Calu3 (cell line): ENCODE measurements around the gene CYP24A1. TPM values are rescaled to one million over a fixed set of nuclear protein-coding genes. Genes with fewer than 3 reads are reported as not detected.
A peak's percentile ranks its signal among the peaks of the same experiment; 100 is the strongest.

Experiments
- BruUV-seq: library from RNA; stranded (reverse); fragments of 400-500 nt; replicated peaks from 2 replicates; lab custom pipeline; 2021; lab: Mats Ljungman, UMichigan
- CTCF ChIA-PET: fragments of 300-600 bp; sonication (Branson Sonifier 250); formaldehyde crosslinking; loops from one replicate; lab custom pipeline; 2022; ENCODE audit warnings: antibody characterized with exemption; lab: Charles Lee
- DNase-seq: peaks from one replicate; pipeline ENCODE4 v3.0.0; 2022
- H3K27ac Mint-ChIP-seq: one replicate; pipeline ENCODE4 v1.8.0; 2022; ENCODE audit warnings: mixed read lengths; ENCODE audit not compliant: unreplicated experiment
- H3K27me3 Mint-ChIP-seq: one replicate; pipeline ENCODE4 v1.8.0; 2022; ENCODE audit warnings: mixed read lengths; ENCODE audit not compliant: unreplicated experiment
- H3K36me3 Mint-ChIP-seq: one replicate; pipeline ENCODE4 v1.8.0; 2022; ENCODE audit warnings: mild to moderate bottlenecking, moderate library complexity, mixed read lengths; ENCODE audit not compliant: insufficient read depth, unreplicated experiment
- H3K4me1 Mint-ChIP-seq: one replicate; pipeline ENCODE4 v1.8.0; 2022; ENCODE audit warnings: mild to moderate bottlenecking, low read depth, mixed read lengths; ENCODE audit not compliant: unreplicated experiment
- H3K4me3 Mint-ChIP-seq: one replicate; pipeline ENCODE4 v1.8.0; 2022; ENCODE audit warnings: mild to moderate bottlenecking, low read depth, moderate library complexity, mixed read lengths; ENCODE audit not compliant: unreplicated experiment
- H3K9me3 Mint-ChIP-seq: one replicate; pipeline ENCODE4 v1.8.0; 2022; ENCODE audit warnings: low read depth, mixed read lengths; ENCODE audit not compliant: unreplicated experiment
- intact Hi-C: fragments of 100-400 bp; cut with micrococcal nuclease; formaldehyde crosslinking; loops from one replicate; pipeline ENCODE4 v1.10.0; 2022; ENCODE audit not compliant: unreplicated experiment
- total RNA-seq: library from RNA; stranded (reverse); gene quantifications from 2 replicates; pipeline ENCODE4 v1.2.3, GENCODE V29; 2022
- TF ChIP-seq, protein P1 (sequence below): fragments of 200-600 bp; IDR thresholded peaks from one replicate; pipeline ENCODE4 v1.8.0; 2022; ENCODE audit warnings: antibody characterized with exemption; ENCODE audit not compliant: unreplicated experiment

Gene CYP24A1
- total RNA-seq, 1 experiment from 2014 or later: 665 TPM

DNA sequence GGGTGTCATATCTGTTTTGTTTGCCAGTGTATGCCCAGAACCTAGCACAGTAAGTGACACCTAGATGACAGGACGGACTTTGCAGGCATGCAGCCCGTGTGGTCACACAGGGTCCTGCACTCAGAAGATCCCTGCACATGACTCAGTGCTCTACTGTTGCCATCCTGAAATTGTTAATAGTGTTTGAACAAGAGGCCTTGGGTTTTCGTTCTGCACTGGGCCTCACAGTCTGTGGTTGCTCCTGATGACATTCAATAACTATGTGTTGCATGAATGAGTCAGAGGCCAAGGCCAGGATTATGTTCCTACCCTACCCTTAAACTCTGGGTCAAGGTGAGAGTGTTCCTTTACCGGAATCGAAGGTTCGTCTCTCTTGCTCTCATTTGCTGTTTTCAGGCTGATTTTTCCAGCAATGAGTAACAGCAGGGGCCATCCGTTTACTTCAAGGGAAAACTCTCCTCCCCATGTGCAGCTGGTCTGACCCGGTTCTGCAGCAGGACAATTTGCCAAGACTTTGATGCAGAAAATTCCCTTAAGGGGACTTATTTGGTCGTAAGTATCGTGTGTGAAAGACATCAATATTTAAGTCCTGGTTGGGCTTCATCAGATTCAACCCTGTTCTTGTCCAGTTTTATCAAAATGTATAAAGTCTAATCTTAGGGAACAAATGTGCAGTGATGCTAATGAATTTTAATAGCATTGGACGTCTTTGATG lies 21.1 kb upstream of the CYP24A1 start:
- CTCF ChIA-PET: interaction anchor here (0.8 to 2.1 kb wide), 5 partner anchors 15 to 94 kb away, joined by 3 to 5 read pairs (median 4); no protein-coding TSS in a partner anchor
- Mint-ChIP-seq H3K4me3 (no peak overlapping the region), H3K36me3 (peaks cover 6% of the 10 kb centered on the region), H3K4me1 (peaks cover 59% of the 10 kb centered on the region), H3K27ac (no peak overlapping the region), H3K27me3 (no peaks in the 10 kb centered on the region), H3K9me3 (no peaks in the 10 kb centered on the region)
- TF ChIP-seq, protein P1, sequence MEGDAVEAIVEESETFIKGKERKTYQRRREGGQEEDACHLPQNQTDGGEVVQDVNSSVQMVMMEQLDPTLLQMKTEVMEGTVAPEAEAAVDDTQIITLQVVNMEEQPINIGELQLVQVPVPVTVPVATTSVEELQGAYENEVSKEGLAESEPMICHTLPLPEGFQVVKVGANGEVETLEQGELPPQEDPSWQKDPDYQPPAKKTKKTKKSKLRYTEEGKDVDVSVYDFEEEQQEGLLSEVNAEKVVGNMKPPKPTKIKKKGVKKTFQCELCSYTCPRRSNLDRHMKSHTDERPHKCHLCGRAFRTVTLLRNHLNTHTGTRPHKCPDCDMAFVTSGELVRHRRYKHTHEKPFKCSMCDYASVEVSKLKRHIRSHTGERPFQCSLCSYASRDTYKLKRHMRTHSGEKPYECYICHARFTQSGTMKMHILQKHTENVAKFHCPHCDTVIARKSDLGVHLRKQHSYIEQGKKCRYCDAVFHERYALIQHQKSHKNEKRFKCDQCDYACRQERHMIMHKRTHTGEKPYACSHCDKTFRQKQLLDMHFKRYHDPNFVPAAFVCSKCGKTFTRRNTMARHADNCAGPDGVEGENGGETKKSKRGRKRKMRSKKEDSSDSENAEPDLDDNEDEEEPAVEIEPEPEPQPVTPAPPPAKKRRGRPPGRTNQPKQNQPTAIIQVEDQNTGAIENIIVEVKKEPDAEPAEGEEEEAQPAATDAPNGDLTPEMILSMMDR: peak; percentile 62
- DNase-seq: peak; percentile 51
- no TSS peak for BruUV-seq
- intact Hi-C loops: no loop called here

DNA sequence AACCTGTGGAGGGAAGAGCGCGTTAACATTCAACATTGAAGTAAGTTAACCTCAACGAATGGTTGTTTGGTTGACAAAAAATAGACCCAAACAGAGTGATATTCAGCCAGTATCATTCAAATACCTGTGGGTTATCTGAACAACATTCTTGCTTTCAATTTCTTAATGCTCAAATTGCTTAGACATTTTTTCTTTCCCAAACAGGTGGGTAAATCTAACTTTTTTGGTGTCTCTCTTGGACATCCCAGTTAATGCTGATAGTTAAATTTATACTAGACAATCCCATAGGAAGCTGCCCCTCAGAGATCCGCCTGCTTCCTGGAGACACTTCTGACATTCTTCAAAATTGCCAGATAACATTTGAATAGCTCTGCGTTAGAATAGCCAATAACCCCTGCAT lies 20.0 kb upstream of the CYP24A1 start:
- H3K9me3 Mint-ChIP-seq: no peaks in the 10 kb centered on the region
- intact Hi-C loops: no loop called here
- peaks cover 6% of the 10 kb centered on the region for H3K36me3 Mint-ChIP-seq
- TF ChIP-seq, protein P1: no peak
- DNase-seq: no peak
- H3K4me1 Mint-ChIP-seq: peaks cover 48% of the 10 kb centered on the region
- H3K4me3 Mint-ChIP-seq: no peak overlapping the region
- H3K27me3 Mint-ChIP-seq: no peaks in the 10 kb centered on the region
- no TSS peak for BruUV-seq
- CTCF ChIA-PET: interaction anchor here (1.6 to 2.1 kb wide), 2 partner anchors 14 to 18 kb away, joined by 3 to 4 read pairs; no protein-coding TSS in a partner anchor
- no peak overlapping the region for H3K27ac Mint-ChIP-seq

DNA sequence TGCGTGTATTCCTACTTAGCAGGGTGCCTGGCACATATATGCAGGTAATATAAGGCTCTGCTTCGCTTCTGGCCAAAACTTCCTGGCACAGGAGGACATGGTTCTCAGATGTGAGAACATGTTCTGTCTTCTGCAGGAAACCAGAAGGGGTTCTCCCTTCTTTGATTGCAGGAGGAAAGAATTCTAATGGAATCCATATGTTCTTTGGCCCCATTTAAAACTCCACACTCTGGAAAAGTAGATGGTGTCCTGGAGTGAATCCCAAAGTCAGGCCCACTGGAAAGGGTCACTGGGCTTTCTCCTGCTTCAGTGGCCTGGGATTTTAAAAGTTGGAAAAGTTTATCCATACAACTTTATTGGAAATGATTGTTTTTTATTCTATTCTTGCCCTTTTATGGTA lies 16.4 kb upstream of the CYP24A1 start:
- H3K4me1 Mint-ChIP-seq: peaks cover 16% of the 10 kb centered on the region
- H3K4me3 Mint-ChIP-seq: no peak overlapping the region
- DNase-seq: no peak
- no peaks in the 10 kb centered on the region for H3K27me3 Mint-ChIP-seq
- H3K9me3 Mint-ChIP-seq: no peaks in the 10 kb centered on the region
- no peak overlapping the region for H3K27ac Mint-ChIP-seq
- H3K36me3 Mint-ChIP-seq: peaks cover 6% of the 10 kb centered on the region
- no TSS peak for BruUV-seq
- TF ChIP-seq, protein P1: no peak
- CTCF ChIA-PET: interaction anchor here (0.7 kb wide), 1 partner anchor 63 kb away, joined by 4 read pairs; no protein-coding TSS in a partner anchor
- intact Hi-C loops: no loop called here

DNA sequence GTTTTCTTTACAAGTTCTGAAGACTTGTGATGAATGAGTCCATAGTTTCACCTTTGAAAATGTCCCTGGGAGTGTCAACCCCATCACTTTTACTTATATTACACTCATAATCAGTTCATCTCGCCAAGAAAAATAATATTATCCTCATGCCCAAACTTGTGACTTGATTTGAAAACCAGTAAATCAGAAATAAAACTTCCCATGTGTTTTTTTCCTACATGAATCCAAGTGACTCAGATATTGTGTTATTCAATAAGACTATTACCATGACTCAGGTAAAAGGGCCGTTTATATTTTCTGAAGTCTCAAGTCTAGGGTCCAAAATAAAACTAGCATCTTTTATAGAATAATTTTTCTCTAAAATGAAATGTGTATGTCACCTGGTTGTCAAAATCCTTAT lies 15.8 kb upstream of the CYP24A1 start:
- H3K27ac Mint-ChIP-seq: no peak overlapping the region
- CTCF ChIA-PET: interaction anchor here (0.7 kb wide), 1 partner anchor 63 kb away, joined by 4 read pairs; no protein-coding TSS in a partner anchor
- BruUV-seq: no TSS peak
- peaks cover 6% of the 10 kb centered on the region for H3K36me3 Mint-ChIP-seq
- no peak overlapping the region for H3K4me3 Mint-ChIP-seq
- DNase-seq: no peak
- no peaks in the 10 kb centered on the region for H3K27me3 Mint-ChIP-seq
- TF ChIP-seq, protein P1: no peak
- intact Hi-C loops: no loop called here
- H3K4me1 Mint-ChIP-seq: peaks cover 10% of the 10 kb centered on the region
- H3K9me3 Mint-ChIP-seq: no peaks in the 10 kb centered on the region
